NAMALWA (cell line): ENCODE data around the gene ZNF48.
"Not testable (repeated sequence)": the region's sequence is repeated elsewhere in the genome, so short reads cannot be mapped to it uniquely, and the experiment has no call there.

Experiments used
- DNase-seq: peaks from one replicate; pipeline ENCODE4 v3.0.0-alpha.2; 2015; ENCODE audit warnings: low spot score

Gene ZNF48

DNA sequence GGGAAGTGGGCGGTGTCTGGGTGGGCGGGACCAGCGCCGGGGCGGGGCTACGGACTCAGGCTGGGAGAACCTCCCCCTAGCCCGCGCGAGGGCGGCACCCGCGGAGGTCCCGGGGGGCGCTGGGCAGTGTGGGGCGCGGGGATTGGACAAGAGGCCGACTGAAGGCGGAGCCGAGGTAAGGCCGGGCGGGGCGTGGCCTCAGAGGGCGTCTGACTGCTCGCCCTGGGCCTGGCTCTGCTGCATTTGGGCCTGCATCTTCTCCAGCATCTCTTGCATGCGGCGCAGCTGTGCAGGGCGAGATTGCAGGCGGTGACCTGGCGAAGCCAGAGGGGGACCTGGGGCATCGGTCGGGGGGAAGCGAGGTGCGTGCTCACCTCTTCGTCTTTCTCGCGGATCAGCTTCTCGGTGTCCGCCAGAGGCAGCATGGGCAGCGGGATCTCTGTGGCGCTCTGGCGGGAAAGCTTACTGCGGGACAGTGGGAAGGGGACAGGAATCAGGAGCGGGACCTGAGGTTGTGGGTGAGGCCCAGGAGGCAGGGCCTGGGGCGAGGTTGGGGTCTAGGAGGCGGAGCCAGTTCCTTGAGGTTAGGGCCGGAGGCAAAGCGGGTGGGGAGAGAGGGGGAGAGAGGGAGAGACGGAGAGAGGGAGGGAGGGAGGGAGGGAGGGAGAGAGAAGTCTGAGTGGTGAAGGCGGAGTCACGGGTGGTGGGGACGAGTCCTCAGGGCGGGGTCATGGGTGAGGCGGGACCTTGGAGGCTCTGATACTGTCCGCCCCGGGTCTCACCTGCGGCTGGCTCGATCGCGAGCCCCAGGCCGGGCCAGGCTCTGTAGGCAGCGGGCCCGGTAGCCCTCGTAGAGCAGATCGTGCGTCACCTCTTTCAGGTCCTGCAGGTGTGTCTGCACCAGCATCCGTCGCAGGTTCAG, 16.7 kb upstream of the ZNF48 start:
- DNase-seq = peak; percentile 98

DNA sequence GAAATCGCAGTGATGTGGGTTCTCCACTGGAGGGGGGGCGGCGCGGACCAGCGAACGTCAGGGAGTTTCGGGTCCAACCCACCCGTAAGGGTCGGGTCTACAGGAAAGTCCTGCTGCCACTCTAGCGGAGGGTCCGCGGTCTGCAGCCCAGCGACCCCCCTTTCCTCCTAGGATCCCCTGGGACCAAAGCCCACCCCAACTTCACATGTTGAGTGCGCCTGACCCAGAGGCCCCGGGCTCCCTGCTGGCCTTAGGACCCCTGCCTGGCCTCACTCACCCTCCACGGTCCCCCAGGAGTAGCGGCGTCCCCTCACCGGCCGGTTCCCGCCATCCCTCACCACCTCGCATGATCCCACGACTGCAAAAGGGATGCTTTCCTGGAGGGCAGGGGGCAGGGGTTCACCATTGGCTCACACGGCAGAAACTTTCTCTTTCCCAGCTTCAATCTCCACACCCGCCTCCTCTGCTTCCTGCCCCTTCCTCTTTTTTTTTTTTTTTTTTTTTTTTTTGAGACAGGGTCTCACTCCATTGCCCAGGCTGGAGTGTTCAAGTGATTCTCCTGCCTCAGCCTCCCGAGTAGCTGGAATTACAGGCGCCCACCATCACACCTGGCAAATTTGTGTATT, 15.9 kb upstream of the ZNF48 start:
- no peak for DNase-seq

DNA sequence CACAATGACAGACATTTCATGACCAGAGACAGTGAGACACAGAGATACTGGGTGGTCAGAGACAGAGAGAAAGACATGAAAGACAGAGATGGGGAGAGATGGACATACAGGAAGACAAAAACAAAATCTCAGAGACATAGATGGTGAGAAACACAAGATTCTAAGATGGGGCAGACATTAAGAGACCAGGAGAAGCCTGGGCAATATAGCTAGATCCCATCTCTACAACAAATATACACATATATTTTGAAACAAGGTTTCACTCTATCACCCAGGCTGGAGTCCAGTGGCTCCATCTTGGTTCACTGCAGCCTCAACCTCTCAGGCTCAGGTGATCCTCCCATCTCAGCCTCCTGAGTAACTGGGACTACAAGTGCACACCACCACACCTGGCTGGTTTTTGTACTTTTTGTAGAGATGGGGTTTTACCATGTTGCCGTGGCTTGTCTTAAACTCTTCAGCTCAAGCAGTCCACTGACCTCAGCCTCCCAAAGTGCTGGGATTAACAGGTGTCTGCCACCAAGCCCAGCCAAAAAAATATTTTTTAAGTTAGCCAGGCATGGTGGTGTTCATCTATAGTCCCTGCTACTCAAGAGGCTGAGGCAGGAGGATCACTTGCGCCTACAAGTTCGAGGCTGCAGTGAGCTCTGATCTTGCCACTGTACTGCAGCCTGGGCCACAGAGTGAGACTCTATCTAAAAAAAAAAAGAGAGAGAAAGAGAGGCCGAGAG, 15.0 kb upstream of the ZNF48 start:
- no peak for DNase-seq

DNA sequence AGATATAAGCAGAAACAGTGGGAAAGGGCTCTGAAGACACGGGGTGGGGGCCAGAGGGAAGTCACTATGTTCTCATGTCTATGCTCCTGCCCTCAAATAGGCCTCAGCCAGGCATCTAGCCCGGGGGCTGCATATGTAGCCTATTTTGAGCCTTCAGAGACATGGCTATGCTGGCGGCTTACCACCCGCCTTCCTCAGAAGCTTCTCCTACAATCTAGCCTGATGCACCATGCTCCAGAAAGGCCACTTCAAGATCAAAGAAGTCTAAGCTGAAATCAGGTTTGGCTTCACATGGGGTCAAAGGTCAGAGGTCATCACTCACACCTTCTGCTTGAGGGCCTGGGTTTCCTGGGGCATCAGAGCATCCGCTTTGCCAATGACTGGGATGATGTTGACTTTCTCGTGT, 14.4 kb upstream of the ZNF48 start:
- DNase-seq = no peak

DNA sequence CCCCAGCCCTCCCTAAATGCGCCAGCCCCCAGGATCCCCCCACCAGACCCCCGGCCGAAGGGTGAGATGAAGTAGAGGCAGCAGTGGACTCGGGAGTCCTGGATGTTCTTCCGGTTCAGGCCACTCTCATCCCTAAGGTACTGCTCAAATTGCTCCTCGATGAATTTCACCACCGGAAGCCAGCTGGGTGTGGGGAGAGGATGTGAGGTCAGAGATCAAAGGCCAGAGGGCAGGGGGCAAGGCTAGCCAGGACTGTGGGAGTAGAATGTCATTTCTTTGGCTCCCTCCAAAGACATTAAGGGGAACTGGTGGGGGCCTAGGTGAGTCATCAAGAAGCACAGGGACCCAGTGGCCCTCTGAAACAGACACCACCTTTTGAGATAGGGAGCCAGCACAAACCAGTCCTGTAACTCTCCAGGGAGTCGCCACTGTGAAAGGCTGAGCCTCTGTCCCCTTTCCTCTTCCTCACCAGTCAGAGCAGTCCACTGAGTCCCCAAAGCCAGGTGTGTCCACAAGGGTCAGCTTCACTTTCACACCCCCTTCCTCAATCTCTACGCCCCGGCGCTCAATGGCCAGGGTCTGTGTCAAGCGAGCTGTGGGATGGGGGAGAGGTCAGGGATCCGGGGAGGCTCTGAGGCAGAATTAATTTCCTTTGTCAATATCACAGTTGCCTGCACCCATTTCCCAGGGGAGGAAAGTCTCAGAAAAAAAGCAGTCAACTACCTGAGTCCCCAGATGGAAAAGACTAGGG, 13.8 kb upstream of the ZNF48 start:
- no peak for DNase-seq

DNA sequence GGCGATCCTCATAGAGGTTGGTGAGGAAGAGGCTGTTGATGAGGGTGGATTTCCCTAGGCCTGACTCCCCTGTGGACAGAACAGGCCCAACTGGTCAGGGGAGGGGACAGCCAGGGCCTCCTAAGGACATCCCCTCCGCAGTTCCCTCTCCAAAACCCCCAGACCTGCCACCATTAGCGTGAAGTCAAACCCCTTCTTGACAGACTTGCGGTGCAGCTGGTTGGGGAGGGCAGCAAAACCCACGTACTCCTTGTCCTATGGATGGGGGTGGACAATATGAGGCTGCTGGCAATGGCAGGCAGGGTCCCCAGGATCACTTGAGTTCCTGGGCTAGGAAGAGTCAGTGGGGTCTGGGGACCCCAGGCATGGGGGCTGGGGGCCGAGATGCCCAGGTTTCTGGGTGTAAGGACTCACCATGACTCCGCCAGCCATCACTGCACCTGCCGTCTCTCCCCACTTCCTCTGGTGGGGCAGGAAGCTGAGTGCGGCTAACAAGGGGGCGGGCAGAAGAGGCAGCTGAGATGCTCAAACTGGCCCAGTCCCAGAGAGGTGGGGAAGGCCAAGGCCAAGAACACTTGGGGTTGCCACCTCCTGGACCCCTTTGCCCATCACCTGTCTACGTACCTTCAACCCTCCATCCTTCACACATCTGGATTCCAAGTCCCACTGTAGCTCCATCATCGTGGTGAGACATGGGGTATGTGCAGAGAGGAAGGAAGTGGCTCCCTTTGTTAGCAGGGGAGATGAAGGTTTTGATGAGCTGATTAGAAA, 12.9 kb upstream of the ZNF48 start, which contains the start of gene SEPTIN1:
SEPTIN1 (minus strand) TSS at position 451 of the 771 bp plus-strand sequence; CDS start at position 432, 19 bp downstream.
- peak; percentile 81 for DNase-seq

DNA sequence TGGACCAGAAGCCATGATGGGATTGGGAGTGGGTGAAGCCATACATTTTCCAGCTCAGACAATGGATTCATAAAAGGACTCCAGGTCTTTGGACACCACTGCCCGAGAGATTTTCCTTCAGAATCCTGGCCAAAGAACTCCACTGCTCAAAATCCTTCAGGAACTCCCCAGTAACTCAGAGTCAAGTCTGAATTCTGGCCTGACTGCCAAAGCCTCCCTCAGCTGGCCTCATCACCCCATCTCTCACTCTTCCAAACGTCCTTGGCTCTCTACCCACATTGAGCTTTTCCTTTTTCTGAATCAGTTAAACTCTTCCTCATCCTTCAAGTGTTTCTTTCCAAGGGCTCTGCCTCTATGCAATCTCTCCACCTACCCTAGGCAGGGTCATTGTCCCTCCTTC, 11.7 kb upstream of the ZNF48 start:
- no peak for DNase-seq

DNA sequence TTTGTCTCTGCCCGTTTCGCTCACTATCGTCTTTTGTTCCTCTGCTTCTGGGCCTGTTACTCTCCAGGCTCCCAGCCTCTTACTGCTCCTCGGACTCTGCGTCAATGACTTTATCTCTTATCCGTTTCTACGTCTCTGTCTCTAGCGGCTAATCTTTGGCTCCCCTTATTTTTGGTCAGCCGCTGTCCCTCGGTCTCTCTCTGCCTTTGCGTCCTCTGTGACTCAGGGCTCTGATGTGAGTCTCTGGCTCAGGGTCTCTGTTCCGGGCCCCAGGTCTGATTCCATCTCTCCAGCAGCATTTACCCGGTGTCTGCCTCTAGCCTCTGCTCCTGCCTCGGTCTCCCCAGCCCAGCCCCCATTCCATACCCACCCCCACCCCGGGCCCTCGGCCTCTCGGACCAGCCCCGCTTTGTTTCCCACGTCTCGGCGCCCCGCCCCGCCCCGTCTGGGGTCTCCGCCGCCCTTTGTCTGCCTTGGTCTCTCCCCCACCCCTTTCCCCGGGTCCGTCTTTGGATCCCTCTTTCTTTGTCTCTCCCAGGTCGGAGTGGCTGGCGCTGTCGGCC, 547 bp upstream of the ZNF48 start:
- no peak for DNase-seq

DNA sequence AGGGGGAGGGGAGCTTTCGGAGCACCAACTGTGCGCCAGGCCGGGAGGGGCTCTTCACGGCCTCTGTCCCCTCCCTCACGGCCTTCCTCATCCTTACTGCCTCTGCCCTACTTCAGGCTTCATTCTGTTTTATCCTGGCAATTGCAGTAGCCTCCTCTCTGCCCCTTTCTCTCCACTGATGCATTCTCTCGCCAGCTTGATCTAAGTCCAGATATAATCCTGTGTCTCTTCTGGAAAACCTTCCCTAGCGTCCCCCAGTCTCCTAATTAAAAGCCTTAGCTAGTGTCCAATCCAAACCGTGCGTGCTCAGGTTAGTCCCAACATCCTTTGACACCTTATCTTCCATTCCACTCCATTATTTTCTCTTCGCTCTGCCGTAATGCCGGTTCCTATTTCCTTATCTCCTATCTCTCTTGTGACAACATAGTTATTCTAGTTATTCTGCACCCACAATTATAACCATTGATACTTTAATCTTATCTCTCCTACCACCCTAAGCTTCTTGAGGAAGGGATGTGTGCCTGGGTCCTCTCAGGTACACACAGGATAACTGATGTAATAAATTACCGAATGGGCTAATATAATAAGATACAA, 869 bp downstream of the ZNF48 start:
- DNase-seq = no peak

DNA sequence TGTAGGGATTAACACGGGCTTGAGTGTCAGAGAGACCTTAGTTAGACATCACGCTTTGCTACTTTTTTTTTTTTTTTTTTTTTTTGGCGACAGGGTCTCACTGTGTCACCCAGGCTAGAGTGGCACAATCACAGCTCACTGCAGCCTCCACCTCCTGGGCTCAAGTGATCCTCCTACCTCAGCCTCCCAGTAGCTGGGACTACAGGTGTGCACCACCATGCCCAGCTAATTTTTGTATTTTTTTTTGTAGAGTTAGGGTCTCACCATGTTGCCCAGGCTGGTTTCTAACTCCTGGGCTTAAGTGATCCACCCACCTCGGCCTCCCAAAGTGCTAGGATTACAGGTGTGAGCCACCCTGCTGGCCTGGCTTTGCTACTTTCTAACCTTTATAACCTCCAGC, 1.4 kb downstream of the ZNF48 start:
- DNase-seq = not testable (repeated sequence)

DNA sequence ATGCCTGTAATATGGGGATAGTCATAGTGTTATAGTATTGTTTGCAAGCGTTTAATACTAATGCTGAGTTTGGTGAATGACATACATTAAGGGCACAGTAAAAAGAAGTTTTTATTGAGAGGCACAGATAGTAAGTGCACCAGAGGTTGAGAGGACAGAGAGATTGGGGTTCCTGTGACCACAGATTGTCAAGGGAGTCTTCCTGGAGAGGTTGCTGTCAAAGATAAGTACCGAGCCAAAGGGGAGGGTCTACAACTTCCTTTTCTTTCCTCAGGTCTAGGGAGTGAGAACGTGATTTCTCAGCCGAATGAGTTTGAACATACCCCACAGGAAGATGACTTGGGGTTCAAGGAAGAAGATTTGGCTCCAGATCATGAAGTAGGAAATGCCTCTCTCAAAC, 1.8 kb downstream of the ZNF48 start:
- DNase-seq = no peak

DNA sequence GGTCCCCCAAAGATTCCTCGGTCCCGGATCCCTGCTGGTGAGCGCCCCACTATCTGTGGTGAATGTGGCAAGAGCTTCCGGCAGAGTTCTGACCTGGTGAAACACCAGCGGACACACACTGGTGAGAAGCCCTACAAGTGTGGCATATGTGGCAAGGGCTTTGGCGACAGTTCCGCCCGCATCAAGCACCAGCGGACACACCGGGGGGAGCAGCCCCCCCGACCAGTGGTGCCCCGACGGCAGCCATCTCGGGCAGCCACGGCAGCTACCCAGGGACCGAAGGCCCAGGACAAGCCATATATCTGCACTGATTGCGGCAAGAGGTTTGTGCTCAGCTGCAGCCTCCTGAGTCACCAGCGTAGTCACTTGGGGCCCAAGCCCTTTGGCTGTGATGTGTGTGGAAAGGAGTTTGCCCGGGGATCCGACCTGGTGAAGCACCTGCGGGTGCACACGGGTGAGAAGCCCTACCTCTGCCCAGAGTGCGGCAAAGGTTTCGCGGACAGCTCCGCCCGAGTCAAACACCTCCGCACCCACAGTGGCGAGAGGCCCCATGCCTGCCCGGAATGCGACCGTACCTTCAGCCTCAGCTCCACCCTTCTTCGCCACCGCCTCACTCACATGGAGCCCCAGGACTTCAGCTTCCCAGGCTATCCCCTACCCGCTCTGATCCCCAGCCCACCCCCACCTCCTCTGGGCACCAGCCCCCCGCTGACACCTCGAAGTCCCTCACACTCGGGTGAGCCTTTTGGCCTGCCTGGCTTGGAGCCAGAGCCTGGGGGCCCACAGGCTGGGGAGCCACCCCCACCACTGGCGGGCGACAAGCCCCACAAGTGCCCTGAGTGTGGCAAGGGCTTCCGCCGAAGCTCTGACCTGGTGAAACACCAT, 2.8 kb downstream of the ZNF48 start:
- no peak for DNase-seq

DNA sequence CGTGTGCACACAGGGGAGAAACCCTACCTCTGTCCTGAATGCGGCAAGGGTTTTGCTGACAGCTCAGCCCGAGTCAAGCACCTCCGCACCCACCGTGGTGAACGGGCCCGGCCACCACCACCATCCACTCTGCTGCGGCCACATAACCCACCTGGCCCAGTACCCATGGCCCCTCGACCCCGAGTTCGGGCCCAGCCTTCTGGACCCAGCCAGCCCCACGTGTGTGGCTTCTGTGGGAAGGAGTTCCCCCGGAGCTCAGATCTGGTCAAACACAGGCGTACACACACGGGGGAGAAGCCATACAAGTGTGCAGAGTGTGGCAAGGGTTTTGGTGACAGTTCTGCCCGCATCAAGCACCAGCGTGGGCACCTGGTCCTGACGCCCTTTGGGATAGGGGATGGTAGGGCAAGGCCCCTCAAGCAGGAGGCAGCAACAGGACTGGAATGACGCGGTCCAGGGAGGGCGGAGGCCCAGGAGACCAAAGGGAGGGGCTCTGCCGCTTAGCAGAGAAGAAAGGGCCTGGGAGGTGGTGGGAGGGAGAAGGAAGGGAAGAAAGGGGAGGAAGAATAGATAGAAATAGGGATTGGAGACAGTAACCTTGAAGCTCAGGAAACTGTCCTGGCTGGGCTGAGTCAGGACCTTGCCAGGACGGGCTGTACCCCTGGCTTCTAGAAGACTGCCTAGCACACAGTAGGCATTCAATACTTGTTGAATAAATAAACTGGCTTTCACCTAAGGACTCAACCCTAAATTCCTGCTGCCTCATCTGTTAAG, 3.6 kb downstream of the ZNF48 start:
- DNase-seq = no peak

DNA sequence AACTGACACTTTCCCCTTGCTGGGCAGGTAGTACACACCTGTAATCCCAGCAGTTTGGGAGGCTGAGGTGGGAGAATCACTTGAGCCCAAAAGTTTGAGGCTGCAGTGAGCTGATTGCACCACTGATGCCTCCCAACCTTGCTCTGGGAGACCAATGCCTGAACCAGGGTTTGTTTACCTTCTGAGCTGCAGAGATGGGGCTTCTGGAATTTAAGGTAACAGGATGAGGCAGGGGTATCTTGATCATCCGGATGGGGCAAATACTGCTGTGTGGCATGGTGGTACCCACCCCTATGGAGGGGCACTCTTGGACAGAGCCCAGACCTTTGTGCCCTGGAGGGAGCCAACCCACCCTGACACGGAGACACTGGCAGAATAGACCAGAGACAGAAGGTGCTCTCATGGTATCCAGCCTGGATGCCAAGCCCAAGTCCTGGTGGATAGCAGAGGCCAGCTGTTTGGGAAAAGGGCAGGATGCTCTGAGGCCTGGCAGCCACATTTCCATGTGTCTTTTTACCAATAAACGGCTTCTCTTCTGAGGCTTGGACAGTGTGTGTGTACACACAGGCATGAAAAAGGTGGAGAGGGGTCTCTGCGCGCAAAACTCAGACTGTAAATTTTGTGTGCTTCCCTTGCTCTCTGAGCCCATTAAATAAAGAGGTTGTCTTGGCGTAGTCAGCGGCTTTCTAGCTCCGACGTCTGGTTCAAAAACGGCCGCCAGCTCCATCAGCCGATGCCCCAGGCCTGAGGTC, 4.4 kb downstream of the ZNF48 start:
- DNase-seq = no peak

DNA sequence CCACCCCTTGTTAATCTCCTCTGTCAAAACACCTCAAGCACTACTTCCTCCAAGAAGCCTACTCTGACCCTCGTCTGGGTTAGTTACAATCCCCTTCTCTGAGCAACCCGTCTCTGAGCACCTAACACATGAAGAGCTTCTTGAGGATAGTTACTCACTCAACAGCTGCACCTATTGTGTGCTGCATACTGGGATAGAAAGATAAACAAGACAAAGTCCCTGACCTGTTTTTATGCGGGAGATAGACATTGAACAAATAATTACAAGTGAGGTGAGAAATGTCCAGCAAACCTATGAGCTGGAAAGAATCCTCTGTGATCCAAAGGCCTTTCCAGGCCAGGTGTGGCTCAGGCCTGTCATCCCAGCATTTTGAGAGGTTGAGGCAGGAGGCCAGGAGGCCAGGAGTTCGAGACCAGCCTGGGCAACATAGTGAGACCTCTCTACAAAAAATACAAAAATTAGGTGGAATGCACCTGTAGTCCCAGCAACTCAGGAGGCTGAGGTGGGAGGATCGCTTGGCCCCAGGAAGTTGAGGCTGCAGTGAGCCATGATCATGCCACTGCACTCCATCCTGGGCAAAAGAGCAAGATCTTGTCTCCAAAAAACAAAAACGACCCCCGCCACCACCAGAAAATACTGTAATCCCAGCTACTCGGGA, 6.7 kb downstream of the ZNF48 start:
- DNase-seq = no peak

DNA sequence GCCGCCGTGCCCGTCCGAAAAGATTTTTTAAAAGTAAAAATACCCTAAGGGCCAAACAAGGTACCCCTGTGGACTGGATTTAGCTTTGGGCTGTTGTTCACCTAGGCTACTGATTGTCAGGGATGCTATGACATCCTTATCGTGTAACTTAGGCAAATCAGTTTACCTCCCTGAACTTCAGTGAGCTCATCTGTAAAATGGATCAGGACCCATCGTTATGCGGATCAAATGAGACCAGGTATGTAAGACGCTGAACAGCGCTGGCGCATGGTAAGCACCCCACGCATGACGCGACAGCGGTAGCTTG, 11.5 kb downstream of the ZNF48 start:
- no peak for DNase-seq

DNA sequence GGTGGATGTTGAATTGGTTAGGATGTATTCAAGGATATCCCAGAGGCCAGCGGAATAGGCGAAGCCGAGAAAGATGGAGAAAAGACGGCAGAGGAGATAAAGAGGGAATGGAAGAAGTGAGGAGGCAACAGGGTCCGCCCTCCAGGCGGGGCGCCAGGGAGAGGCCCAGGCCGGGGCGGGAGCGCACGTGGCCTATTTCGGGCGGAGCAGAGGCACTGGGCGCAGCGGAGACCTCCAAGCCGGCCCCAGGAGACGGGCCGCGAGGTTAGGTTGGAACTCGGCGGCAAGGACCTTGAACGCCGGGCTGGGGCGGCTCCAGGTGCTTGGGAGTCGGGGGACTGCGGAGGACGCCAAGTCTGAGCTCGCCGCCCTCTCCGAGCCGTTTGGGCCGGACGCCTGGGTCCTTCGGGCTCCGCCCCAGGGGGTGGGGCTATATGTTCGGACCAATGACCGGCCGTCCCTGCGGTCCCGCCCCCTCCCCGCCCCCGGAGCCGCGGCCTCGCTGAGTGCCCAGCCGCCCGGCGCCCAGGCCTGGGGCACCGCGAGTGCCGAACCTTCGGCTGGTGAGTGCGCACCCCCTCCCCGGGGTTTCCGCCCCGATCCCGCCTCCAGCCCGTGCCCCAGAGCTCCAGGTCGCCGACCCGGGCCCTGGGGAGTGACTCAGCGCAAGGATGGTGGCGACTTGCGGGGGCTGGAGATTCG, 12.0 kb downstream of the ZNF48 start, which contains the start of gene ZNF771:
ZNF771 (plus strand) TSS at position 505 of the 702 bp plus-strand sequence. CDS start 448 bp downstream, outside the sequence.
- peak; percentile 92 for DNase-seq
